Astrocyte of the spinal cord (primary cell): ENCODE measurements around the gene SH3RF1.

ENCODE experiments used
- DNase-seq: peaks from one replicate; pipeline ENCODE4 v3.0.0; 2011; ENCODE audit warnings: low read depth, low spot score
- H3K4me3 ChIP-seq: 2 replicates; pipeline ENCODE4 v1.5.1; 2011; ENCODE audit warnings: low read depth, mild to moderate bottlenecking, low read length, moderate library complexity
- in situ Hi-C: cut with HindIII; loops from 2 replicates; pipeline ENCODE4 v1.10.0; 2017; ENCODE audit warnings: low sequenced_read_pairs
- TF ChIP-seq, protein P1 (sequence below): IDR thresholded peaks from 2 replicates; pipeline ENCODE4 v1.5.1; 2012; ENCODE audit warnings: low read depth, mild to moderate bottlenecking, low read length, inconsistent platforms

The SH3RF1 gene

DNA sequence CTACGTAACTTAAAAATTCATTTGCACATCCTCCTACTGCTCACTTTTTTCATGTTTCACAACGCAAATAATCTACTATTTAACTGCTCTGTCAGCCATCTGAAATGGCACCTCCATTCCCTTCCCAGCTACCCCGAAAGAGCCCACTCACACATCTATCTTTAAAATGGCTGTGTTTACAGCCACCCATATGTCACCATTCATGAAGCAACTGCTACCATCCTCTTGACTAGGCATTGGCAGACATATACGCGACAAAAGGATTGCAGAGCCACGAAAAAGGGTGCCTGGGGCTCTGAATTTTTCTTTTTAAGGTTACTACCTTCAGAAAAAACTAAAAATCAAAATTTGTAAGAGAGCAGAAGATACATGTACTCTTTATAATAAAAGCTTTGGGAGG, 11.5 kb downstream of the SH3RF1 start:
- in situ Hi-C loops, result no loop called here
- DNase-seq, result no peak

DNA sequence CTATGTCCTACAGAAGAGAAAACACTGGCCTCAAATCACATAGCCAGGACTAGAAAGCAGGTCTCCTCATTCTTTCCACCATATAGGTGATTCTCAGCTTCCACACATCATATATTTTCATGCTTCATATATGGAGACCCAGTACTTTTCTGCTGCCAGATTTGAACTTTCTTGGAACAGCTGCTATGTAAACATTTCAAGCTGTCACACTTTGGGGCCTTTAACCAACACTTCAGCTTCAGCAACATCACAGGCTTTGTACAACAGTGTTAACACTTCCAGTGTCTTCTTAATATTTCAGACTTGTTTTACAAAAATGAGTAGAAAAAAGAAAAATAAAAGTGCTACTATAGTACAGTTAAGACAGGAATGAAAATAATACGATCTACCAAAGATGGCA, 12.6 kb downstream of the SH3RF1 start:
- H3K4me3 ChIP-seq, result no peak overlapping the region
- no peak for DNase-seq
- TF ChIP-seq, protein P1, sequence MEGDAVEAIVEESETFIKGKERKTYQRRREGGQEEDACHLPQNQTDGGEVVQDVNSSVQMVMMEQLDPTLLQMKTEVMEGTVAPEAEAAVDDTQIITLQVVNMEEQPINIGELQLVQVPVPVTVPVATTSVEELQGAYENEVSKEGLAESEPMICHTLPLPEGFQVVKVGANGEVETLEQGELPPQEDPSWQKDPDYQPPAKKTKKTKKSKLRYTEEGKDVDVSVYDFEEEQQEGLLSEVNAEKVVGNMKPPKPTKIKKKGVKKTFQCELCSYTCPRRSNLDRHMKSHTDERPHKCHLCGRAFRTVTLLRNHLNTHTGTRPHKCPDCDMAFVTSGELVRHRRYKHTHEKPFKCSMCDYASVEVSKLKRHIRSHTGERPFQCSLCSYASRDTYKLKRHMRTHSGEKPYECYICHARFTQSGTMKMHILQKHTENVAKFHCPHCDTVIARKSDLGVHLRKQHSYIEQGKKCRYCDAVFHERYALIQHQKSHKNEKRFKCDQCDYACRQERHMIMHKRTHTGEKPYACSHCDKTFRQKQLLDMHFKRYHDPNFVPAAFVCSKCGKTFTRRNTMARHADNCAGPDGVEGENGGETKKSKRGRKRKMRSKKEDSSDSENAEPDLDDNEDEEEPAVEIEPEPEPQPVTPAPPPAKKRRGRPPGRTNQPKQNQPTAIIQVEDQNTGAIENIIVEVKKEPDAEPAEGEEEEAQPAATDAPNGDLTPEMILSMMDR, result no peak
- in situ Hi-C loops, result no loop called here

More for the DNA sequence above, 11.5 kb downstream of the SH3RF1 start:
- H3K4me3 ChIP-seq, result no peak overlapping the region
- TF ChIP-seq, protein P1, result no peak

DNA sequence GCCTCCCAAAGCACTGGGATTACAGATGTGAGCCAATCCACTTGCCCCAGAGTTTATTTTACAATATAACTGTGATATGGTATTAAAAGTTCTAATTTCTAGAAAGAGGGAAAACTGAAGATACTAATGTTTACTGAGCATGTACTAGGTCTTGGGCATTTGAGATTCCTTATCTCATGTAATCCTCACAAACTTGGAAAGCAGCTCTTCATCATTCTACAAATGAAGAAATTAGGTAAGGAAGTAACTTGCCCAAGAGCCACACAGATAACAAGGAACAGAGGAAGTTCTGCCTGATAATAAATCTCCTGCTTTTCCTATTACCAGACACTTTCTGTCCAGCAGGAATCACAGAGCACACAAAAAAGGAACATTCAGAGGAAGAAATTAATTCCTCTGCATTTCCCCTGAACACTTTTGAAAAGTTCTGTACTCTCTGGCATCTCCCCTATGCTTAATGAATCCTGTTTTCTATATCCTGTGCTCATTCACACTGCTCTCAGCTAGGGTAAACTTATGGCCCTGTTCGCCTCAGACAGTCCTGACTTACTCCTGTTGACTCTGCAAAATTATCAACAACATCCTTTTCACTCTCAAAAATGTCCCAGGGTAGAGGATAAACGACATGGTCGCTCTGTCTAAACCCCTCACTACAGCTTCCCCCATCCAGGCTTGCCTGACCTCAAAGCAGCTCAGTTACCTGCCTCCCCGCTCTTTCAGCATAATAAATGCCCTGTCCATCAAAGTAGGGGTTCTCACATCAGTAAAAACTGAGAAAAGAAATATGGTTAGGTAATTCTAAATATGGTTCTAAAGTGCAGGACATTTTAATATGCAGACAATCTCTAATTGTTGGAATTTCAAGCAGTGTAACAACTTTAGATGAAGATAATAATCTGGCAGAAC, 13.6 kb downstream of the SH3RF1 start:
- in situ Hi-C loops, result no loop called here
- DNase-seq, result no peak

DNA sequence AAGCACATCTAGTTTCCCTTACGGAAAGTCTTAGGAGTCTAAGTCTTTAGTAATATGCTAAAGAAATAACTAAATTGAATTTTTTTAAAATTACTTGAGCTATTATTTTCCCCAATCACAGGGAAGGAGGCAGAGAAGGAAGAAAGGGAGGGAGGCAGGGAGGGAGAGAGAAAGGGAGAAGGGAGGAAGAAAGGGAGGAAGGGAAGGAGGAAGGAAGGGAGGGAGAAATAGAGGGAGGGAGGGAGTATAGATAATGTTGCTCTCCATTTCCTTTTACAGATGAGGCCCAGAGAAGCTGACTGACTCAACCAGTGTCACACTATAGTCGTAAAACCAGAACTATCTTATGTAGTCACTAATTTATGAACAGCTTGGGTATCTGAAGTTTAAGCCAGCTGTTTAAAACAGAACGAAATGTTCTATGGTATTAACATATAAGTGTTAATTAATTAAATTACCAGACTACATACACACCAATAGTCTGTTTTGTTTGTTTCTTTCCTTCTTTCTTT, 14.6 kb downstream of the SH3RF1 start:
- H3K4me3 ChIP-seq, result no peak overlapping the region
- in situ Hi-C loops, result no loop called here
- TF ChIP-seq, protein P1, result no peak
- DNase-seq, result no peak

More for the DNA sequence above, 13.6 kb downstream of the SH3RF1 start:
- no peak overlapping the region for H3K4me3 ChIP-seq
- TF ChIP-seq, protein P1, result no peak

DNA sequence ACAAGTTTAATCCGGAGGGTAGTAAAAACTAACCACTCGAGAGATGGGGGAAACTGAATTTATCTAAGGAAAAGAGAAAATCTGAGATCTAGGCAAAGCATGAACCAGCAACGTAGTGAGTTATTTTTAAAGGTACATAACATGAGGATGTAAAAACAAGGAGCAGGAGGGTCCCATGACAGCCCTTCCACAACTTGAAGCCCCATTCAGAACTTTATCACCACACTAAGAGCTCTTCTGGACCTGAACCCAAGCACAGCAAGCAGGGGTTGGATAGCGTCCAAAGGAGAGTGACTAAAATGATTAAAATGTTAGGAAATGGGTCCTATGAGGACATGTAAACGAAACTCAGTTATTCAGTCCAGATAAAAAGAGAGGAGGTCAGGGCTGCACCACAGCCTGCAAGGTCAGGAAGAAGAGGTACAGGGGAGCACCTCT, 16.2 kb downstream of the SH3RF1 start:
- in situ Hi-C loops, result no loop called here
- peak; percentile 88 for DNase-seq
- H3K4me3 ChIP-seq, result no peak overlapping the region
- TF ChIP-seq, protein P1, result no peak

DNA sequence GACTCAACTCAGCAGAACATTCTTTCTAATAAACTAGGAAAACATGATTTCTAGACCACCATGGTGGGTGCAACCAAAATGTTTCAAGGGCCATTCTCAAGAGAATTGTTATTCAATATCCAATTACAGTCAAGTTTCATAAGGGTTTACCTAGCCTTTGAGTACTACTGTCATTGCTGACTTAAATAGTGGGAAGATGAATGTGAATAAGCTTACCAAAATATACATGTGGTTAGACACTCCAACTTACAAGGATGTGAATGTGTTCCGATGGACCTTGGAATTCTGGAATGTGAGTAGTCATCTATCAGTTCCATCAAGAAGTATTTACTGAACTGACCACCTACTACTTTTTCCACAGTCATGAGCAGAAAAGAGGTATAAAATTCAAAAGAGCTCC, 16.9 kb downstream of the SH3RF1 start:
- no peak overlapping the region for H3K4me3 ChIP-seq
- peak; percentile 92 for DNase-seq
- TF ChIP-seq, protein P1, result no peak
- in situ Hi-C loops, result no loop called here
